ENCODE results near the gene ULK1. TPM values are rescaled to one million over a fixed set of nuclear protein-coding genes. Genes with fewer than 3 reads are reported as not detected.

ULK1 gene
- total RNA-seq, 1 experiment from 2014 or later: 34.2 TPM

GRCh38 chr12:131909752-131910219, 15.4 kb downstream of the ULK1 start (continued):
- TF ChIP-seq EZH2phosphoT487 (IDR thresholded peaks at IDR 0.05; ENCODE audit: borderline replicate concordance) (no peak), REST (IDR thresholded peaks at IDR 0.05; ENCODE audit: low read depth) (no peak), FOSL1 (IDR thresholded peaks at IDR 0.05; ENCODE audit: low read depth) (no peak), SP1 (IDR thresholded peaks at IDR 0.05; ENCODE audit: low read depth) (no peak)

- H3K27ac ChIP-seq (ENCODE audit: low read depth, low read length): no peak overlapping the region
- H3K4me2 ChIP-seq (ENCODE audit: low read length): no peak overlapping the region
- H3K9me3 ChIP-seq (ENCODE audit: control insufficient read depth in 1 of 2, insufficient read depth in 1 of 2, low read depth in 1 of 2, low read length in 2 of 2): no peaks in the 10 kb centered on the region
- ChIA-PET CTCF (no interaction called here), RAD21 (ENCODE audit: low non-redundant PET in 1 of 2, low total read pairs in 2 of 2, uncharacterized antibody in 2 of 2, unreplicated experiment in 2 of 2) (no interaction called here), POLR2A (no interaction called here)
- H3K9me2 ChIP-seq (ENCODE audit: insufficient read depth): no peaks in the 10 kb centered on the region
- no peak overlapping the region for H3K9ac ChIP-seq (ENCODE audit: low read length)
- no peak overlapping the region for H3K4me3 ChIP-seq (replicated peaks in 1 of 2; ENCODE audit: low read depth in 1 of 2, low read length in 2 of 2)
- H3K4me1 ChIP-seq (ENCODE audit: control insufficient read depth in 1 of 2, insufficient read depth in 2 of 2, low read length in 2 of 2): peaks cover 12 to 14% of the 10 kb centered on the region in 2 experiments
- H3K27me3 ChIP-seq (ENCODE audit: insufficient read depth, low read length): no peaks in the 10 kb centered on the region
- peaks cover 0 to 10% of the 10 kb centered on the region in 2 experiments; a peak in 2 of 4 replicates for H3K36me3 ChIP-seq (ENCODE audit: control insufficient read depth in 1 of 2, insufficient read depth in 2 of 2, low read length in 2 of 2)
- H4K20me1 ChIP-seq (ENCODE audit: insufficient read depth): no peaks in the 10 kb centered on the region
- no peak for DNase-seq (ENCODE audit: low read depth, low spot score)
- ATAC-seq: no peak
- no peak overlapping the region for H2AFZ ChIP-seq (ENCODE audit: low read depth, low read length, poor library complexity, severe bottlenecking)
- H3K79me2 ChIP-seq (ENCODE audit: insufficient read depth, low read length): no peaks in the 10 kb centered on the region
- no peak for TF ChIP-seq SP1 (IDR thresholded peaks at IDR 0.05; ENCODE audit: low read depth)
- TF ChIP-seq REST (IDR thresholded peaks at IDR 0.05; ENCODE audit: low read depth): no peak
- TF ChIP-seq SIN3A (IDR thresholded peaks at IDR 0.05; ENCODE audit: low read depth): no peak
- TF ChIP-seq JUND (IDR thresholded peaks at IDR 0.05): no peak
- BruUV-seq (replicated peaks): no TSS peak
- intact Hi-C loops (cut with micrococcal nuclease): no loop called here
Measured at GRCh38 chr12:131910302-131911027, 16.0 kb downstream of the ULK1 start.

Data from HCT116 (cell line).